GM19238 (cell line): ENCODE data around the gene TNFAIP3.

Source experiments
- DNase-seq: peaks from one replicate; pipeline ENCODE4 v3.0.0; 2011; ENCODE audit warnings: low spot score; ENCODE audit not compliant: insufficient read length

TNFAIP3 gene

GRCh38 chr6:137863091-137863797 is 3.8 kb upstream of the TNFAIP3 start:
- DNase-seq: no peak

- DNase-seq: no peak
Measured at GRCh38 chr6:137864812-137865508, 2.1 kb upstream of the TNFAIP3 start.

GRCh38 chr6:137866200-137866913 is 702 bp upstream of the TNFAIP3 start:
- no peak for DNase-seq

- DNase-seq: no peak
Measured at GRCh38 chr6:137867685-137868509, 838 bp downstream of the TNFAIP3 start.

GRCh38 chr6:137868721-137869548 is 1.9 kb downstream of the TNFAIP3 start:
- no peak for DNase-seq

GRCh38 chr6:137869549-137870307 is 2.7 kb downstream of the TNFAIP3 start:
- no peak for DNase-seq

GRCh38 chr6:137870308-137870644 is 3.2 kb downstream of the TNFAIP3 start:
- DNase-seq: no peak

- no peak for DNase-seq
Measured at GRCh38 chr6:137870744-137871247, 3.7 kb downstream of the TNFAIP3 start.

GRCh38 chr6:137871291-137871690 is 4.2 kb downstream of the TNFAIP3 start:
- DNase-seq: no peak

GRCh38 chr6:137871831-137872454 is 4.9 kb downstream of the TNFAIP3 start:
- DNase-seq: no peak

GRCh38 chr6:137872581-137873115 is 5.6 kb downstream of the TNFAIP3 start:
- DNase-seq: no peak

- no peak for DNase-seq
Measured at GRCh38 chr6:137873273-137873762, 6.3 kb downstream of the TNFAIP3 start.

GRCh38 chr6:137874204-137875057 is 7.4 kb downstream of the TNFAIP3 start:
- no peak for DNase-seq

GRCh38 chr6:137875058-137875520 is 8.0 kb downstream of the TNFAIP3 start:
- no peak for DNase-seq

GRCh38 chr6:137875606-137876005 is 8.5 kb downstream of the TNFAIP3 start:
- DNase-seq: no peak

- DNase-seq: no peak
Measured at GRCh38 chr6:137876547-137876946, 9.5 kb downstream of the TNFAIP3 start.

- DNase-seq: no peak
Measured at GRCh38 chr6:137877113-137877512, 10.1 kb downstream of the TNFAIP3 start.

- no peak for DNase-seq
Measured at GRCh38 chr6:137877606-137878005, 10.5 kb downstream of the TNFAIP3 start.
